Neural cell (in vitro differentiated cells): ENCODE measurements around the gene SZT2. TPM values are rescaled to one million over a fixed set of nuclear protein-coding genes. Genes with fewer than 3 reads are reported as not detected.

Experiments
- H2AFZ ChIP-seq: fragments of 200-600, 300-800 bp; sonication (generic), shearing (Covaris generic); 2 replicates; pipeline ENCODE4 v1.6.0; 2014; ENCODE audit warnings: low read depth, mild to moderate bottlenecking, antibody characterized with exemption, low read length, moderate library complexity
- H3F3A ChIP-seq: fragments of 200-600 bp; shearing (Covaris generic); 2 replicates; pipeline ENCODE4 v1.6.1; 2016; ENCODE audit warnings: mild to moderate bottlenecking, moderate library complexity, mixed read lengths, antibody characterized with exemption, low read length; ENCODE audit not compliant: insufficient read depth, poor library complexity, severe bottlenecking
- H3K27ac ChIP-seq: fragments of 200-600, 300-800 bp; sonication (generic), shearing (Covaris generic); 2 replicates; pipeline ENCODE4 v1.5.1; 2014; ENCODE audit warnings: mild to moderate bottlenecking, low read length, moderate library complexity
- H3K27me3 ChIP-seq: fragments of 300-800, 200-600 bp; sonication (generic), shearing (Covaris generic); 2 replicates; pipeline ENCODE4 v1.6.0; 2014; ENCODE audit warnings: mild to moderate bottlenecking, low read depth, low read length, moderate library complexity; ENCODE audit not compliant: insufficient read depth
- H3K36me3 ChIP-seq: fragments of 300-800, 200-600 bp; sonication (generic), shearing (Covaris generic); 2 replicates; pipeline ENCODE4 v1.5.1; 2014; ENCODE audit warnings: mild to moderate bottlenecking, antibody characterized with exemption, low read length, moderate library complexity; ENCODE audit not compliant: insufficient read depth
- H3K4me2 ChIP-seq: fragments of 300-800, 200-600 bp; sonication (generic), shearing (Covaris generic); 2 replicates; pipeline ENCODE4 v1.6.0; 2014; ENCODE audit warnings: mild to moderate bottlenecking, low read length
- H3K4me3 ChIP-seq: fragments of 300-800, 200-600 bp; sonication (generic), shearing (Covaris generic); 2 replicates; pipeline ENCODE4 v1.5.1; 2014; ENCODE audit warnings: mild to moderate bottlenecking, low read length, moderate library complexity
- H3K79me2 ChIP-seq: fragments of 200-600 bp; shearing (Covaris generic); replicated peaks from 2 replicates; pipeline ENCODE4 v1.6.0; 2014; ENCODE audit warnings: mild to moderate bottlenecking, low read length, moderate library complexity; ENCODE audit not compliant: insufficient read depth
- H3K9ac ChIP-seq: fragments of 300-800, 200-600 bp; sonication (generic), shearing (Covaris generic); 2 replicates; pipeline ENCODE4 v1.6.1; 2016; ENCODE audit warnings: mild to moderate bottlenecking, low read length, mixed read lengths
- H3K9me2 ChIP-seq: fragments of 200-600 bp; shearing (Covaris generic); 2 replicates; pipeline ENCODE4 v1.6.1; 2016; ENCODE audit warnings: mild to moderate bottlenecking, low read length, mixed read lengths; ENCODE audit not compliant: insufficient read depth
- H3K9me3 ChIP-seq: fragments of 200-600, 300-800 bp; sonication (generic), shearing (Covaris generic); 2 replicates; pipeline ENCODE4 v1.6.1; 2016; ENCODE audit warnings: mild to moderate bottlenecking, mixed run types, low read length, moderate library complexity, mixed read lengths
- H4K20me1 ChIP-seq: fragments of 200-600 bp; shearing (Covaris generic); 2 replicates; pipeline ENCODE4 v1.6.1; 2016; ENCODE audit warnings: mild to moderate bottlenecking, mixed run types; ENCODE audit not compliant: insufficient read depth
- EP300 ChIP-seq: fragments of 450-650 bp; conservative IDR thresholded peaks from 2 replicates; pipeline ENCODE4 v1.6.1; 2014; ENCODE audit warnings: antibody characterized with exemption, mild to moderate bottlenecking, moderate library complexity; ENCODE audit not compliant: poor library complexity, severe bottlenecking
- EZH2 ChIP-seq: fragments of 200-600, 300-800 bp; shearing (Covaris generic), sonication (generic); IDR thresholded peaks from 2 replicates; pipeline ENCODE4 v1.6.1; 2014; ENCODE audit warnings: antibody characterized with exemption, low read length, borderline replicate concordance, mild to moderate bottlenecking; ENCODE audit not compliant: insufficient read depth, poor library complexity, severe bottlenecking
- MXI1 ChIP-seq: fragments of 450-650 bp; conservative IDR thresholded peaks from 2 replicates; pipeline ENCODE4 v1.6.1; 2014; ENCODE audit warnings: antibody characterized with exemption, mild to moderate bottlenecking; ENCODE audit not compliant: poor library complexity, severe bottlenecking
- POLR2AphosphoS5 ChIP-seq: IDR thresholded peaks from 2 replicates; pipeline ENCODE4 v1.6.1; 2012
- RAD21 ChIP-seq: fragments of 450-650 bp; conservative IDR thresholded peaks from 2 replicates; pipeline ENCODE4 v1.6.1; 2014; ENCODE audit warnings: antibody characterized with exemption, mild to moderate bottlenecking, moderate library complexity
- SMC3 ChIP-seq: fragments of 450-650 bp; conservative IDR thresholded peaks from 2 replicates; pipeline ENCODE4 v1.6.1; 2014; ENCODE audit warnings: antibody characterized with exemption, mild to moderate bottlenecking, moderate library complexity; ENCODE audit not compliant: poor library complexity
- TAF1 ChIP-seq: IDR thresholded peaks from 2 replicates; pipeline ENCODE4 v1.6.1; 2012; ENCODE audit warnings: low read depth
- polyA plus RNA-seq: library from polyadenylated mRNA; depleted of rRNA; stranded (reverse); fragments of >200 nt; gene quantifications from 2 replicates; pipeline ENCODE4 v1.2.3, GENCODE V29; 2014
- TF ChIP-seq, protein P1 (sequence below): IDR thresholded peaks from 2 replicates; pipeline ENCODE4 v1.6.1; 2012; ENCODE audit warnings: borderline replicate concordance
- TF ChIP-seq, protein P2 (sequence below): fragments of 450-650 bp; IDR thresholded peaks from 2 replicates; pipeline ENCODE4 v1.5.1; 2014; ENCODE audit warnings: antibody characterized with exemption, mild to moderate bottlenecking, moderate library complexity; ENCODE audit not compliant: poor library complexity, severe bottlenecking

Gene SZT2
- polyA plus RNA-seq, 1 donor from 2014 or later = 6.6 TPM

DNA sequence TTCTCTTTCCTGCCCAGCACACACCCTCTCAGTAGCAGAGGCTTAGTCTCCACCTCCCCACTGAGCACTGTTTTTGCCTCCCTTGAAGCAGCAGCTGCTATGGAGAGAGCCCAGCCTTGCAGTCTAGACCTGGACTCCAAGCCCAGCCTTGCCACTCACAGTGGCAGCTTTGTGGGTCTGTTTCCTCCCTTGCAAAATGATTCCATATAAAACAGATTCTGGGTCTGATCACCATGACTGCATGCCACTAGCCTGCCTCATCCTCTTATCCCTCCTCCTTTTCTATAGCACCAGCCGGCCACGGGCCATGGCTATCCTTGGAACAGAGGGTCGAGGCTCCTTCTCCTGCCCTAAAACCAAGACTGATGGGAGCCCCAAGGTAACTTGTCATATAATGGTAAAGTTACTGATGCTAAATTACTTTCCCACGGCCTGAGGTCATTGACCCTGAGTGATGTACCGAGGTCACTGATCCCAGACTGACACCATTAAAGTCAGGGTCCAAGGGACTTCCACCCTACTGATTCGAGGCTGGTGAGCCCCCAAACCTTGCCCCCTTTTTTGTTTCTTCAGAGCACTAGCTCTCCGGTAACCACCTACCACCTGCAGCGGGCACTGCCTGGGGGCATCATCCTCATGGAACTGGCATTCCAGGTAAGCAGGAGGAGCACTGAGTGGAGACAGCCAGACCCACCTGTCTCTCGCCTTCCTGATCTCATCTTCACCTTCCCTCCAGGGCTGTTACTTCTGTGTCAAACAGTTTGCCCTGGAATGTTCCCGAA, 56.1 kb downstream of the SZT2 start:
- H3K9ac ChIP-seq = no peak overlapping the region
- no peaks in the 10 kb centered on the region for H4K20me1 ChIP-seq
- no peak overlapping the region for H3K27ac ChIP-seq
- no peak overlapping the region for H3K4me2 ChIP-seq
- H3K4me3 ChIP-seq = no peak overlapping the region
- TF ChIP-seq POLR2AphosphoS5 (no peak), EZH2 (no peak), EP300 (no peak), MXI1 (no peak), RAD21 (no peak), SMC3 (no peak), TAF1 (no peak)
- TF ChIP-seq, protein P1, sequence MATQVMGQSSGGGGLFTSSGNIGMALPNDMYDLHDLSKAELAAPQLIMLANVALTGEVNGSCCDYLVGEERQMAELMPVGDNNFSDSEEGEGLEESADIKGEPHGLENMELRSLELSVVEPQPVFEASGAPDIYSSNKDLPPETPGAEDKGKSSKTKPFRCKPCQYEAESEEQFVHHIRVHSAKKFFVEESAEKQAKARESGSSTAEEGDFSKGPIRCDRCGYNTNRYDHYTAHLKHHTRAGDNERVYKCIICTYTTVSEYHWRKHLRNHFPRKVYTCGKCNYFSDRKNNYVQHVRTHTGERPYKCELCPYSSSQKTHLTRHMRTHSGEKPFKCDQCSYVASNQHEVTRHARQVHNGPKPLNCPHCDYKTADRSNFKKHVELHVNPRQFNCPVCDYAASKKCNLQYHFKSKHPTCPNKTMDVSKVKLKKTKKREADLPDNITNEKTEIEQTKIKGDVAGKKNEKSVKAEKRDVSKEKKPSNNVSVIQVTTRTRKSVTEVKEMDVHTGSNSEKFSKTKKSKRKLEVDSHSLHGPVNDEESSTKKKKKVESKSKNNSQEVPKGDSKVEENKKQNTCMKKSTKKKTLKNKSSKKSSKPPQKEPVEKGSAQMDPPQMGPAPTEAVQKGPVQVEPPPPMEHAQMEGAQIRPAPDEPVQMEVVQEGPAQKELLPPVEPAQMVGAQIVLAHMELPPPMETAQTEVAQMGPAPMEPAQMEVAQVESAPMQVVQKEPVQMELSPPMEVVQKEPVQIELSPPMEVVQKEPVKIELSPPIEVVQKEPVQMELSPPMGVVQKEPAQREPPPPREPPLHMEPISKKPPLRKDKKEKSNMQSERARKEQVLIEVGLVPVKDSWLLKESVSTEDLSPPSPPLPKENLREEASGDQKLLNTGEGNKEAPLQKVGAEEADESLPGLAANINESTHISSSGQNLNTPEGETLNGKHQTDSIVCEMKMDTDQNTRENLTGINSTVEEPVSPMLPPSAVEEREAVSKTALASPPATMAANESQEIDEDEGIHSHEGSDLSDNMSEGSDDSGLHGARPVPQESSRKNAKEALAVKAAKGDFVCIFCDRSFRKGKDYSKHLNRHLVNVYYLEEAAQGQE = no peak
- TF ChIP-seq, protein P2, sequence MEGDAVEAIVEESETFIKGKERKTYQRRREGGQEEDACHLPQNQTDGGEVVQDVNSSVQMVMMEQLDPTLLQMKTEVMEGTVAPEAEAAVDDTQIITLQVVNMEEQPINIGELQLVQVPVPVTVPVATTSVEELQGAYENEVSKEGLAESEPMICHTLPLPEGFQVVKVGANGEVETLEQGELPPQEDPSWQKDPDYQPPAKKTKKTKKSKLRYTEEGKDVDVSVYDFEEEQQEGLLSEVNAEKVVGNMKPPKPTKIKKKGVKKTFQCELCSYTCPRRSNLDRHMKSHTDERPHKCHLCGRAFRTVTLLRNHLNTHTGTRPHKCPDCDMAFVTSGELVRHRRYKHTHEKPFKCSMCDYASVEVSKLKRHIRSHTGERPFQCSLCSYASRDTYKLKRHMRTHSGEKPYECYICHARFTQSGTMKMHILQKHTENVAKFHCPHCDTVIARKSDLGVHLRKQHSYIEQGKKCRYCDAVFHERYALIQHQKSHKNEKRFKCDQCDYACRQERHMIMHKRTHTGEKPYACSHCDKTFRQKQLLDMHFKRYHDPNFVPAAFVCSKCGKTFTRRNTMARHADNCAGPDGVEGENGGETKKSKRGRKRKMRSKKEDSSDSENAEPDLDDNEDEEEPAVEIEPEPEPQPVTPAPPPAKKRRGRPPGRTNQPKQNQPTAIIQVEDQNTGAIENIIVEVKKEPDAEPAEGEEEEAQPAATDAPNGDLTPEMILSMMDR = no peak
- H3K36me3 ChIP-seq = peaks cover 1% of the 10 kb centered on the region
- H3K79me2 ChIP-seq = no peaks in the 10 kb centered on the region
- H3K27me3 ChIP-seq = no peaks in the 10 kb centered on the region
- no peaks in the 10 kb centered on the region for H3K9me2 ChIP-seq
- no peaks in the 10 kb centered on the region for H3F3A ChIP-seq
- no peak overlapping the region for H2AFZ ChIP-seq
- no peaks in the 10 kb centered on the region for H3K9me3 ChIP-seq

DNA sequence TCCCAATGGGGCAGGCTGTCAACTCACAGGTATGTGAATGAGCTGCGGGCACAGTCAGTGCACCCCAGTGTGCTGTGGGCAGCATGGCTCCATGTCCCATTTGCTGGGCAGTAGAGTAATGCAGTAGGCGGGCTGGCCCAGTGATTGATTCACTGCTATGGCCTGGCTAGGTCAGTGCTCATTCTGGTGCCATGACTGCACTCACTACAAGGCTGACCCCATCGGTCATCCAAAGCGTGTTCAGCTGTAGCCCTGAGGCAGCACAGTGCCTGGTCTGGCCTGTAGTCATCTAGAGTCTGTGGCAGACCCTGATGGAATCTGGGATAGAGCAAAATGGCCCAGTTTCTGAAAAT, 56.7 kb downstream of the SZT2 start:
- Histone ChIP-seq H3K9me2 (no peaks in the 10 kb centered on the region), H3F3A (no peaks in the 10 kb centered on the region), H3K9ac (no peak overlapping the region), H3K4me2 (no peak overlapping the region), H2AFZ (no peak overlapping the region), H3K79me2 (no peaks in the 10 kb centered on the region), H3K27me3 (no peaks in the 10 kb centered on the region), H4K20me1 (no peaks in the 10 kb centered on the region), H3K27ac (no peak overlapping the region), H3K36me3 (peaks cover 4% of the 10 kb centered on the region), H3K9me3 (no peaks in the 10 kb centered on the region), H3K4me3 (no peak overlapping the region)
- TF ChIP-seq EZH2 (no peak), SMC3 (no peak), MXI1 (no peak), TAF1 (no peak), POLR2AphosphoS5 (no peak), EP300 (no peak), RAD21 (no peak)
- TF ChIP-seq, protein P2 = no peak
- TF ChIP-seq, protein P1 = no peak
